ENCODE results near the gene TMBIM4.

TMBIM4 gene

DNA sequence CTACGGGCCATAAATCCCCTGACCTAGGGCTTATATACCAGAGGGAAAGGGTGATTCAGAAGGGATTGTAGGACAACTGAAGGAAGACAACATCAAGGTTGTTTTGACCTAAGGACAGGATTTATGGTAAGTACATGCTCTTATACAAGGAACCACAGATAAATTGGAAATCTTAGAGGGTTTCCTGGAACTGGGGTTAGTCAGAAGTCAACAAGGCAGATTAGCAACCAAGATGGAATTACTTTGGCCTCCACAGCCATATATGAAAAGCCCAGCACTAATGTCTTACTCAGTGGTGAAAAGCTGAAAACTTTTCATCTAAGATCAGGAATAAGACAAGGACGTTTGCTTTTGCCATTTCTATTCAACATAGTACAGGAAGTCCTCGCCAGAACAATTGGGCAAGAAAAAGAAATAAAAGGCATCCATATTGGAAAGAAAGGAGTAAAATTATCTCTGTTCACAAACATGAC is 5.4 kb downstream of the TMBIM4 start:
- Histone ChIP-seq H3K9me3 (peaks cover 0 to 5% (median 0%) of the 10 kb centered on the region in 3 donors), H3K4me3 (no peak overlapping the region)

DNA sequence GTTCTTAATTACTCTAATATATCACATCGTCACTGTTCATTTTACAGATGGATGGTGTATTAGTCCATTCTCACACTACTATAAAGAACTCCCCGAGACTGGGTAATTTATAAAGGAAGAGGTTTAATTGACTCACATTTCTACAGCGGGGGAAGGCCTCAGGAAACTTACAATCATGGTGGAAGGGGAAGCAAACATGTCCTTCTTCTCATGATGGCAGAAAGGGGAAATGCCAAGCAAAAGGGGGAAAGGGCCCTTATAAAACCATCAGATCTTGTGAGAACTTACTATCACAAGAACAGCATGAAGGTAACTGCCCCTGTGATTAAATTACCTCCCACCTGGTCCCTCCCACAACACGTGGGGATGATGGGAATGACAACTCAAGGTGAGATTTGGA is 6.5 kb downstream of the TMBIM4 start:
- Histone ChIP-seq H3K27ac (no peak overlapping the region), H3K4me1 (peaks cover 0 to 13% (median 3%) of the 10 kb centered on the region in 4 donors), H3K27me3 (no peaks in the 10 kb centered on the region), H3K36me3 (peaks cover 0 to 25% (median 20%) of the 10 kb centered on the region in 3 donors), H3K9me3 (peaks cover 0 to 5% (median 0%) of the 10 kb centered on the region in 3 donors), H3K4me3 (no peak overlapping the region)
- no peak for DNase-seq
- TF ChIP-seq, protein P1, sequence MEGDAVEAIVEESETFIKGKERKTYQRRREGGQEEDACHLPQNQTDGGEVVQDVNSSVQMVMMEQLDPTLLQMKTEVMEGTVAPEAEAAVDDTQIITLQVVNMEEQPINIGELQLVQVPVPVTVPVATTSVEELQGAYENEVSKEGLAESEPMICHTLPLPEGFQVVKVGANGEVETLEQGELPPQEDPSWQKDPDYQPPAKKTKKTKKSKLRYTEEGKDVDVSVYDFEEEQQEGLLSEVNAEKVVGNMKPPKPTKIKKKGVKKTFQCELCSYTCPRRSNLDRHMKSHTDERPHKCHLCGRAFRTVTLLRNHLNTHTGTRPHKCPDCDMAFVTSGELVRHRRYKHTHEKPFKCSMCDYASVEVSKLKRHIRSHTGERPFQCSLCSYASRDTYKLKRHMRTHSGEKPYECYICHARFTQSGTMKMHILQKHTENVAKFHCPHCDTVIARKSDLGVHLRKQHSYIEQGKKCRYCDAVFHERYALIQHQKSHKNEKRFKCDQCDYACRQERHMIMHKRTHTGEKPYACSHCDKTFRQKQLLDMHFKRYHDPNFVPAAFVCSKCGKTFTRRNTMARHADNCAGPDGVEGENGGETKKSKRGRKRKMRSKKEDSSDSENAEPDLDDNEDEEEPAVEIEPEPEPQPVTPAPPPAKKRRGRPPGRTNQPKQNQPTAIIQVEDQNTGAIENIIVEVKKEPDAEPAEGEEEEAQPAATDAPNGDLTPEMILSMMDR (IDR thresholded peaks at IDR 0.05) = no peak
- intact Hi-C loops (cut with DNase I; ENCODE audit: low total_unique reads) = no loop called here

More for the DNA sequence above, 5.4 kb downstream of the TMBIM4 start:
- no peak for DNase-seq
- TF ChIP-seq, protein P1 (IDR thresholded peaks at IDR 0.05) = no peak
- peaks cover 0 to 15% (median 12%) of the 10 kb centered on the region in 3 donors for H3K36me3 ChIP-seq
- no peaks in the 10 kb centered on the region for H3K27me3 ChIP-seq
- intact Hi-C loops (cut with DNase I; ENCODE audit: low total_unique reads) = no loop called here
- no peak overlapping the region for H3K27ac ChIP-seq
- H3K4me1 ChIP-seq = peaks cover 0 to 19% (median 5%) of the 10 kb centered on the region in 4 donors

DNA sequence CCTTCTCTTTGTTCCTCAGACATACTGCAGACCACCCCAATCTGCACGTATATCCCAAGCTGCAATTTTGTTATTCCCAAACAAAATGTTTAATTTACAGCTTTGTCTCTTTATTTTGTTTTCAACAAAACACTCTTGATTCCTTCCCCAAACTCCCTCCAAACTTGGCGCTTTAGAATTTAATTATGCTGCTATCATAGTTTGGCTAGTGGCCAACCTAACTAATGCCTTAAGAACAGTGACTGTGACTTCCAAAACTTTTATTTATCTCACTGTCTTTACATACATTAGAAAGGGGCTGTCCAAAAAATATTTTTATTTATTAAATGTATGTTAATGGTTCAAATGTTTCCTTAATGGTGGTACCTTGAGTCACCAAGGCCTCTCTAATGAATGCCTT is 7.1 kb downstream of the TMBIM4 start:
- no peaks in the 10 kb centered on the region for H3K27me3 ChIP-seq
- intact Hi-C loops (cut with DNase I; ENCODE audit: low total_unique reads) = no loop called here
- H3K36me3 ChIP-seq = peaks cover 0 to 25% (median 20%) of the 10 kb centered on the region in 3 donors
- DNase-seq = no peak
- H3K9me3 ChIP-seq = peaks cover 0 to 5% (median 0%) of the 10 kb centered on the region in 3 donors
- TF ChIP-seq, protein P1 (IDR thresholded peaks at IDR 0.05) = no peak
- no peak overlapping the region for H3K27ac ChIP-seq
- H3K4me3 ChIP-seq = no peak overlapping the region
- H3K4me1 ChIP-seq = peaks cover 0 to 8% (median under 1%) of the 10 kb centered on the region in 4 donors

DNA sequence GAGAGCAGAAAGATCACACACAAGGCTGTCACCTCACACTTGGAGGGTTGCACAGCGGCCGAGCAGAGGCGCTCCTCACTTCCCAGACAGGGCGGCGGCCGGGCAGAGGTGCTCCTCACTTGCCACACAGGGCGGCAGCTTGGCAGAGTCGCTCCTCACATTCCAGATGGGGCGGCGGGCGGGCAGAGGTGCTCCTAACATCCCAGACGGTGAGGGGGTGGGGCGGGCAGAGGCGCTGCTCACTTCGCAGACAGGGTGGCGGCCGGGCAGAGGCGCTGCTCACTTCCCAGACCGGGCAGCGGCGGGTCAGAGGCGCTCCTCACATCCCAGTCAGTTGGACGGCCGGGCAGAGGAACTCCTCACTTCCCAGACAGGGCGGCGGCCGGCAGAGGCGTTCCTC is 9.1 kb downstream of the TMBIM4 start:
- intact Hi-C loops (cut with DNase I; ENCODE audit: low total_unique reads) = no loop called here
- H3K36me3 ChIP-seq = peaks cover 0 to 25% (median 20%) of the 10 kb centered on the region in 3 donors
- H3K27ac ChIP-seq = no peak overlapping the region
- no peak for DNase-seq
- H3K4me3 ChIP-seq = no peak overlapping the region
- peaks cover 0 to 5% (median 0%) of the 10 kb centered on the region in 3 donors for H3K9me3 ChIP-seq
- TF ChIP-seq, protein P1 (IDR thresholded peaks at IDR 0.05) = no peak
- H3K27me3 ChIP-seq = no peaks in the 10 kb centered on the region
- H3K4me1 ChIP-seq = no peaks in the 10 kb centered on the region

DNA sequence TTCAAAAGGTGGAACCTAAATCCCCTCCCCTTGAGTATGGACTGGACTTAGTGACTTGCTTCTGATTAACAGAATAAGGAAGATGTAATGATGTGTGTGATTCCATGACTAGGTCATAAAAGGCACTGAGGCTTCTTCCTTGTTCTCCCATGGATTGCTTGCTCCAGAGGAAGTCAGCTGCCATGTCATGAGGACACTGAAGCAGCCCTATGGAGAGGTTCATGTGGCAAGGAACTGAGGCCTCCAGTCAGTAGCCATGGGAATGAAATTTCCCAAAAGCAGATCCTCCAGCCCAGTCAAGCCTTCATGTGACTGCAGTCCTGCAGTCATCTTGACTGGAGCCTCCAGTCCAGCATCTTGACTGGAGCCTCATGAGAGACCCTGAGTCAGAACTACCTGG is 10.7 kb downstream of the TMBIM4 start:
- Histone ChIP-seq H3K9me3 (no peaks in the 10 kb centered on the region), H3K27ac (no peak overlapping the region), H3K36me3 (peaks cover 0 to 25% (median 20%) of the 10 kb centered on the region in 3 donors), H3K27me3 (no peaks in the 10 kb centered on the region), H3K4me1 (no peaks in the 10 kb centered on the region), H3K4me3 (no peak overlapping the region)
- TF ChIP-seq, protein P1 (IDR thresholded peaks at IDR 0.05) = no peak
- intact Hi-C loops (cut with DNase I; ENCODE audit: low total_unique reads) = no loop called here
- DNase-seq = no peak

DNA sequence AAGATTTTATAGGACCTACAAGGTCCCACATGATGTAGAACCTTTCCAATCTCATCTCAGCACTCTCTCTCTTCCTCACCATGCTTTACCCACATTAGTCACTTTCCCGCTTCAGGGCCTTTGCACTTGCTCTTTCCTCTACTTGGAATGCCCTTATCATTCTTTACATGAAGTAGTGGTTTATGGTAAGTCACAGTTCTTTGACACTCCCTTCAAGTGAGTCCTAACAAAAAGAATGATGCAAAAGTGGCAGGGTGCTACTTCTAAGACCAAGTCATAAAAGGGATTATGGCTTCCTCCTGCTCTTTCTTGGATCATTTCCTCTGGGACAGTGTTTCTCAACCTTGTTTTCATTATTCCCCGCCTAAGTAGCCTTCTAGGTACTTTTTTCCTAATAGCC is 13.1 kb downstream of the TMBIM4 start:
- intact Hi-C loops (cut with DNase I; ENCODE audit: low total_unique reads) = no loop called here
- no peak for DNase-seq
- peaks cover 0 to 25% (median 20%) of the 10 kb centered on the region in 3 donors for H3K36me3 ChIP-seq
- no peak overlapping the region for H3K27ac ChIP-seq
- no peaks in the 10 kb centered on the region for H3K27me3 ChIP-seq
- TF ChIP-seq, protein P1 (IDR thresholded peaks at IDR 0.05) = no peak
- H3K4me1 ChIP-seq = no peaks in the 10 kb centered on the region
- no peak overlapping the region for H3K4me3 ChIP-seq
- H3K9me3 ChIP-seq = no peaks in the 10 kb centered on the region
